Liver (tissue), 9 donors: Measurements from ENCODE around the gene P4HTM. TPM values are rescaled to one million over a fixed set of nuclear protein-coding genes. Genes with fewer than 3 reads are reported as not detected.
A peak's percentile ranks its signal among the peaks of the same experiment; 100 is the strongest.

Source experiments
- DNase-seq: peaks from one replicate; pipeline ENCODE4 v3.0.0-alpha.2; 2017; ENCODE audit warnings: low spot score
- H3K27ac ChIP-seq, 2 donors: one replicate each; pipeline ENCODE4 v1.7.0; 2013; ENCODE audit warnings: inconsistent platforms in 2 of 2, low read length in 2 of 2, control low read depth in 1 of 2, low read depth in 1 of 2, mild to moderate bottlenecking in 1 of 2
- H3K27me3 ChIP-seq, 4 donors: one replicate each; pipeline versions ENCODE4 v1.6.1 to v1.7.0; 2013; ENCODE audit warnings: low read length in 3 of 4, inconsistent platforms in 1 of 4, mild to moderate bottlenecking in 1 of 4, moderate library complexity in 1 of 4; ENCODE audit not compliant: control insufficient read depth in 4 of 4, insufficient read depth in 4 of 4
- H3K36me3 ChIP-seq, 4 donors: one replicate each; pipeline versions ENCODE4 v1.6.1 to v1.7.0; 2013; ENCODE audit warnings: low read length in 3 of 4, mild to moderate bottlenecking in 3 of 4, low read depth in 1 of 4, moderate library complexity in 1 of 4; ENCODE audit not compliant: control insufficient read depth in 4 of 4, insufficient read depth in 3 of 4
- H3K4me1 ChIP-seq, 4 donors: one replicate each; pipeline versions ENCODE4 v1.6.1 to v1.7.0; 2013; ENCODE audit warnings: low read length in 3 of 4, mild to moderate bottlenecking in 3 of 4, moderate library complexity in 1 of 4; ENCODE audit not compliant: control insufficient read depth in 4 of 4, insufficient read depth in 4 of 4
- H3K4me3 ChIP-seq, 3 donors: one replicate each; pipeline versions ENCODE4 v1.6.1 to v1.7.0; 2013; ENCODE audit warnings: low read length in 3 of 3, control low read depth in 1 of 3, low read depth in 1 of 3, mild to moderate bottlenecking in 1 of 3
- H3K9ac ChIP-seq, 2 donors: one replicate each; pipeline ENCODE4 v1.7.0; 2013; ENCODE audit warnings: low read length in 2 of 2, mild to moderate bottlenecking in 2 of 2, moderate library complexity in 2 of 2, control low read depth in 1 of 2, low read depth in 1 of 2
- H3K9me3 ChIP-seq, 4 donors: one replicate each; pipeline versions ENCODE4 v1.6.1 to v1.7.0; 2013; ENCODE audit warnings: low read length in 3 of 4; ENCODE audit not compliant: control insufficient read depth in 4 of 4
- ATF3 ChIP-seq: IDR thresholded peaks from 2 replicates; pipeline ENCODE4 v1.6.1; 2016; ENCODE audit warnings: antibody characterized with exemption
- CTCF ChIP-seq: fragments of 150-350 bp; IDR thresholded peaks from 2 replicates; pipeline ENCODE4 v1.5.1; 2017; ENCODE audit warnings: improper control_type of control experiment, low read depth, low read length; ENCODE audit not compliant: missing input control
- EGR1 ChIP-seq, 2 donors: IDR thresholded peaks; 2 replicates each; pipeline ENCODE4 v1.6.1; 2016 to 2018; ENCODE audit warnings: antibody characterized with exemption in 2 of 2, low read depth in 2 of 2
- FOXA1 ChIP-seq: IDR thresholded peaks from 2 replicates; pipeline ENCODE4 v1.6.1; 2016; ENCODE audit warnings: antibody characterized with exemption
- FOXA2 ChIP-seq: IDR thresholded peaks from 2 replicates; pipeline ENCODE4 v1.6.1; 2016; ENCODE audit warnings: antibody characterized with exemption
- GABPA ChIP-seq, 2 donors: IDR thresholded peaks in 1 of 2; conservative IDR thresholded peaks in 1 of 2; 2 replicates each; pipeline ENCODE4 v1.6.1; 2016; ENCODE audit warnings: antibody characterized with exemption in 2 of 2, mild to moderate bottlenecking in 1 of 2, moderate library complexity in 1 of 2
- HNF4A ChIP-seq, 2 donors: conservative IDR thresholded peaks; 2 replicates each; pipeline ENCODE4 v1.6.1; 2016; ENCODE audit warnings: antibody characterized with exemption in 2 of 2, mild to moderate bottlenecking in 2 of 2
- HNF4G ChIP-seq: IDR thresholded peaks from 2 replicates; pipeline ENCODE4 v1.6.1; 2016; ENCODE audit warnings: antibody characterized with exemption
- JUND ChIP-seq, 2 donors: IDR thresholded peaks; 2 replicates each; pipeline ENCODE4 v1.6.1; 2016; ENCODE audit warnings: antibody characterized with exemption in 2 of 2
- NR2F2 ChIP-seq: IDR thresholded peaks from 2 replicates; pipeline ENCODE4 v1.6.1; 2016; ENCODE audit warnings: antibody characterized with exemption
- RAD21 ChIP-seq, 2 donors: IDR thresholded peaks; 2 replicates each; pipeline ENCODE4 v1.6.1; 2016; ENCODE audit warnings: antibody characterized with exemption in 2 of 2, mild to moderate bottlenecking in 2 of 2
- RXRA ChIP-seq, 2 donors: IDR thresholded peaks; 2 replicates each; pipeline ENCODE4 v1.6.1; 2017 to 2018; ENCODE audit warnings: antibody characterized with exemption in 2 of 2, mild to moderate bottlenecking in 1 of 2
- SP1 ChIP-seq: IDR thresholded peaks from 2 replicates; pipeline ENCODE4 v1.6.1; 2018; ENCODE audit warnings: antibody characterized with exemption, mild to moderate bottlenecking
- TAF1 ChIP-seq: conservative IDR thresholded peaks from 2 replicates; pipeline ENCODE4 v1.6.1; 2016; ENCODE audit warnings: antibody characterized with exemption, mild to moderate bottlenecking
- YY1 ChIP-seq: IDR thresholded peaks from 2 replicates; pipeline ENCODE4 v1.6.1; 2016; ENCODE audit warnings: antibody characterized with exemption, mild to moderate bottlenecking
- WGBS: extraction: QIAGEN DNeasy Blood & Tissue Kit; methylation state at CpG from one replicate; pipeline ENCODE4 v1.1.7; 2013; 5-methylcytosine and 5-hydroxymethylcytosine counted together
- polyA plus RNA-seq, 2 donors: library from polyadenylated mRNA; stranded (reverse) in 1 of 2; unstranded in 1 of 2; fragments of 200-250 nt in 1 of 2; fragments of >200 nt in 1 of 2; fragmentation: Nextera tagmentation in 1 of 2; extraction: Ambion mirVana in 1 of 2; gene quantifications; one replicate each; pipeline versions ENCODE4 v1.2.1 to v1.2.3, GENCODE V29; 2013 to 2015
- total RNA-seq, 2 donors: library from RNA; depleted of rRNA; stranded (reverse); fragments of >200 nt; gene quantifications; one replicate each; pipeline ENCODE4 v1.2.3, GENCODE V29; 2014
- TF ChIP-seq, protein P1 (sequence below): IDR thresholded peaks from 2 replicates; pipeline ENCODE4 v1.6.1; 2016; ENCODE audit warnings: antibody characterized with exemption, mild to moderate bottlenecking
- TF ChIP-seq, protein P2 (sequence below): IDR thresholded peaks from 2 replicates; pipeline ENCODE4 v1.6.1; 2016; ENCODE audit warnings: antibody characterized with exemption
- donor health status: healthy.
- donor health status: healthy.
- donor health status: healthy.
- donor health status: healthy.
- donor health status: healthy.

P4HTM gene
- total and polyA plus RNA-seq, 4 donors = 10.0 to 16.2 (median 11.9) TPM

- no peak for TF ChIP-seq TAF1
- TF ChIP-seq ATF3 = no peak
- TF ChIP-seq NR2F2 = peak; percentile 15
- H3K36me3 ChIP-seq = peaks cover 0 to 29% (median 22%) of the 10 kb centered on the region in 4 donors
- WGBS = 1% methylated on average over 51 of the region's 51 CpGs
- peak overlapping the region; percentile 97 to 99 for H3K27ac ChIP-seq
- H3K27me3 ChIP-seq = no peaks in the 10 kb centered on the region
- peak overlapping the region; percentile 58 to 92 (median 70) for H3K4me3 ChIP-seq
- peak; percentile 62 for DNase-seq
- peak overlapping the region; percentile 46 to 96 for H3K9ac ChIP-seq
- no peaks in the 10 kb centered on the region for H3K9me3 ChIP-seq
- H3K4me1 ChIP-seq = peaks cover 15 to 52% (median 40%) of the 10 kb centered on the region in 4 donors
Measured at GRCh38 chr3:49020330-49021212, 30.5 kb downstream of the P4HTM start.

- Histone ChIP-seq H3K4me1 (peaks cover 15 to 52% (median 41%) of the 10 kb centered on the region in 4 donors), H3K4me3 (peak overlapping the region; percentile 85 to 95 (median 92)), H3K27me3 (no peaks in the 10 kb centered on the region), H3K36me3 (peaks cover 0 to 27% (median 20%) of the 10 kb centered on the region in 4 donors), H3K27ac (peak overlapping the region; percentile 97 to 99), H3K9ac (peak overlapping the region; percentile 40 to 96), H3K9me3 (no peaks in the 10 kb centered on the region)
- peak; percentile 99 for DNase-seq
- WGBS = under 1% methylated on average over 60 of the region's 60 CpGs
- TF ChIP-seq JUND (IDR thresholded peaks at IDR 0.05) (no peak), RAD21 (IDR thresholded peaks at IDR 0.05) (peak in 1 of 2 donors; percentile 19), FOXA1 (no peak), NR2F2 (peak; percentile 18), SP1 (peak; percentile 79), CTCF (no peak), HNF4G (no peak), ATF3 (no peak), HNF4A (conservative IDR thresholded peaks at IDR 0.05) (peak; percentile 17 to 19), FOXA2 (no peak), YY1 (peak; percentile 99), EGR1 (IDR thresholded peaks at IDR 0.05; ENCODE audit: low read depth in 2 of 2) (peak in 1 of 2 donors; percentile 11), RXRA (IDR thresholded peaks at IDR 0.05) (peak; percentile 74 to 77), TAF1 (peak; percentile 95), GABPA (IDR thresholded peaks at IDR 0.05 in 1 of 2, conservative IDR thresholded peaks at IDR 0.05 in 1 of 2) (peak in 1 of 2 donors; percentile 62)
- TF ChIP-seq, protein P1, sequence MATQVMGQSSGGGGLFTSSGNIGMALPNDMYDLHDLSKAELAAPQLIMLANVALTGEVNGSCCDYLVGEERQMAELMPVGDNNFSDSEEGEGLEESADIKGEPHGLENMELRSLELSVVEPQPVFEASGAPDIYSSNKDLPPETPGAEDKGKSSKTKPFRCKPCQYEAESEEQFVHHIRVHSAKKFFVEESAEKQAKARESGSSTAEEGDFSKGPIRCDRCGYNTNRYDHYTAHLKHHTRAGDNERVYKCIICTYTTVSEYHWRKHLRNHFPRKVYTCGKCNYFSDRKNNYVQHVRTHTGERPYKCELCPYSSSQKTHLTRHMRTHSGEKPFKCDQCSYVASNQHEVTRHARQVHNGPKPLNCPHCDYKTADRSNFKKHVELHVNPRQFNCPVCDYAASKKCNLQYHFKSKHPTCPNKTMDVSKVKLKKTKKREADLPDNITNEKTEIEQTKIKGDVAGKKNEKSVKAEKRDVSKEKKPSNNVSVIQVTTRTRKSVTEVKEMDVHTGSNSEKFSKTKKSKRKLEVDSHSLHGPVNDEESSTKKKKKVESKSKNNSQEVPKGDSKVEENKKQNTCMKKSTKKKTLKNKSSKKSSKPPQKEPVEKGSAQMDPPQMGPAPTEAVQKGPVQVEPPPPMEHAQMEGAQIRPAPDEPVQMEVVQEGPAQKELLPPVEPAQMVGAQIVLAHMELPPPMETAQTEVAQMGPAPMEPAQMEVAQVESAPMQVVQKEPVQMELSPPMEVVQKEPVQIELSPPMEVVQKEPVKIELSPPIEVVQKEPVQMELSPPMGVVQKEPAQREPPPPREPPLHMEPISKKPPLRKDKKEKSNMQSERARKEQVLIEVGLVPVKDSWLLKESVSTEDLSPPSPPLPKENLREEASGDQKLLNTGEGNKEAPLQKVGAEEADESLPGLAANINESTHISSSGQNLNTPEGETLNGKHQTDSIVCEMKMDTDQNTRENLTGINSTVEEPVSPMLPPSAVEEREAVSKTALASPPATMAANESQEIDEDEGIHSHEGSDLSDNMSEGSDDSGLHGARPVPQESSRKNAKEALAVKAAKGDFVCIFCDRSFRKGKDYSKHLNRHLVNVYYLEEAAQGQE = peak; percentile 79
- TF ChIP-seq, protein P2, sequence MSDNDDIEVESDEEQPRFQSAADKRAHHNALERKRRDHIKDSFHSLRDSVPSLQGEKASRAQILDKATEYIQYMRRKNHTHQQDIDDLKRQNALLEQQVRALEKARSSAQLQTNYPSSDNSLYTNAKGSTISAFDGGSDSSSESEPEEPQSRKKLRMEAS = no peak
Measured at GRCh38 chr3:49021213-49021812, 31.3 kb downstream of the P4HTM start.
